HG03175 (cell line): ENCODE results near the gene TBC1D10A.

Experiments
- ATAC-seq: cut with Tn5 transposase; IDR thresholded peaks from one replicate; pipeline ENCODE4 v1.9.1; 2021; ENCODE audit warnings: mild to moderate bottlenecking, moderate library complexity; ENCODE audit not compliant: unreplicated experiment

TBC1D10A gene

GRCh38 chr22:30268331-30268730, 58.4 kb downstream of the TBC1D10A start:
- no peak for ATAC-seq

- ATAC-seq, result no peak
Measured at GRCh38 chr22:30267382-30268302, 59.1 kb downstream of the TBC1D10A start.

GRCh38 chr22:30266445-30267381, 60.0 kb downstream of the TBC1D10A start, which contains the start of gene OSM:
OSM (minus strand) TSS chr22:30266851; CDS start chr22:30266799, 52 bp downstream.
- ATAC-seq, result no peak

GRCh38 chr22:30265823-30266444, 60.8 kb downstream of the TBC1D10A start:
- ATAC-seq, result peak; percentile 70

- no peak for ATAC-seq
Measured at GRCh38 chr22:30265131-30265720, 61.5 kb downstream of the TBC1D10A start.

GRCh38 chr22:30263883-30264282, 62.9 kb downstream of the TBC1D10A start:
- ATAC-seq, result no peak

- ATAC-seq, result no peak
Measured at GRCh38 chr22:30262917-30263741, 63.6 kb downstream of the TBC1D10A start.

- no peak for ATAC-seq
Measured at GRCh38 chr22:30262112-30262511, 64.6 kb downstream of the TBC1D10A start.

GRCh38 chr22:30261134-30261533, 65.6 kb downstream of the TBC1D10A start:
- no peak for ATAC-seq

GRCh38 chr22:30260682-30261081, 66.1 kb downstream of the TBC1D10A start:
- no peak for ATAC-seq

GRCh38 chr22:30260276-30260675, 66.5 kb downstream of the TBC1D10A start:
- no peak for ATAC-seq

- ATAC-seq, result no peak
Measured at GRCh38 chr22:30254314-30254713, 72.4 kb downstream of the TBC1D10A start.

GRCh38 chr22:30253205-30253852, 73.4 kb downstream of the TBC1D10A start:
- ATAC-seq, result no peak

GRCh38 chr22:30252411-30253204, 74.1 kb downstream of the TBC1D10A start:
- no peak for ATAC-seq

GRCh38 chr22:30251711-30252110, 75.0 kb downstream of the TBC1D10A start:
- ATAC-seq, result no peak

- no peak for ATAC-seq
Measured at GRCh38 chr22:30250661-30251267, 76.0 kb downstream of the TBC1D10A start.

- no peak for ATAC-seq
Measured at GRCh38 chr22:30250039-30250565, 76.6 kb downstream of the TBC1D10A start.
